Measurements from ENCODE around the gene UNC79. TPM values are rescaled to one million over a fixed set of nuclear protein-coding genes. Genes with fewer than 3 reads are reported as not detected.

Gene UNC79
- total RNA-seq, 2 donors from 2014 or later, result 0.78 to 3.3 TPM

DNA sequence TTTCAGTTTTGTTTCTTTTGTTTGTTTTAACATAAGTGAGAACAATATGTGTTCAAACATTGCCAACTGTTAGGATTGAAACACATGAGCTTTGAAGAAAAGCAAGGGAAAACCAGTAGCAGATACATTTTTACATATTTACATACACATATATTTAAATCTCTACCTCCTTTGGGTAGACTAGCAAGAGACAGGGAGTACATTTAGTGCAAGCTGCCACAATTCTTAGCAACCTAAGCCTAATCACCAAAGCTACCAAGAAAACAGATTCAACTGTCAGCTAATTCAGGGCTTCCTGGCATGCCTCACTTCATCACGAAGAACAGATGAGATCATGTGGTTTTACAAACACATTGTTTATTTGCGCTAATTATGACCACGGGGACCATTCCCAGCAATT is 214.5 kb downstream of the UNC79 start:
- no peaks in the 10 kb centered on the region for H3K4me1 ChIP-seq
- no peak overlapping the region for H3K4me3 ChIP-seq
- no peaks in the 10 kb centered on the region for H3K27me3 ChIP-seq
- H3K36me3 ChIP-seq (replicated peaks in 1 of 2; ENCODE audit: insufficient read depth in 1 of 2, low read depth in 2 of 2), result no peaks in the 10 kb centered on the region
- no peak for DNase-seq
- TF ChIP-seq POLR2A (IDR thresholded peaks at IDR 0.05), result no peak
- no peak for TF ChIP-seq CTCF (IDR thresholded peaks at IDR 0.05)
- no peak for ATAC-seq
- intact Hi-C loops (cut with DNase I), result no loop called here
- no peaks in the 10 kb centered on the region for H3K9me3 ChIP-seq
- H3K27ac ChIP-seq, result no peak overlapping the region
- WGBS, 2 donors, result 61 to 81% methylated on average over 3 of the region's 3 CpGs

- H3K36me3 ChIP-seq (replicated peaks in 1 of 2; ENCODE audit: insufficient read depth in 1 of 2, low read depth in 2 of 2), result no peaks in the 10 kb centered on the region
- WGBS, 2 donors, result 77% methylated on average over 5 of the region's 5 CpGs
- no peak overlapping the region for H3K27ac ChIP-seq
- DNase-seq (no peak), ATAC-seq (no peak)
- H3K9me3 ChIP-seq, result no peaks in the 10 kb centered on the region
- no peaks in the 10 kb centered on the region for H3K27me3 ChIP-seq
- no peaks in the 10 kb centered on the region for H3K4me1 ChIP-seq
- intact Hi-C loops (cut with DNase I), result no loop called here
- no peak overlapping the region for H3K4me3 ChIP-seq
- TF ChIP-seq POLR2A (IDR thresholded peaks at IDR 0.05) (no peak), CTCF (IDR thresholded peaks at IDR 0.05) (no peak)
These were observed 217.9 kb downstream of the UNC79 start for GRCh38 chr14:93648440-93649168.

- no peak for TF ChIP-seq CTCF (IDR thresholded peaks at IDR 0.05)
- Histone ChIP-seq H3K4me3 (no peak overlapping the region), H3K9me3 (no peaks in the 10 kb centered on the region), H3K4me1 (no peaks in the 10 kb centered on the region), H3K36me3 (replicated peaks in 1 of 2; ENCODE audit: insufficient read depth in 1 of 2, low read depth in 2 of 2) (no peaks in the 10 kb centered on the region), H3K27me3 (no peaks in the 10 kb centered on the region), H3K27ac (no peak overlapping the region)
- ATAC-seq (no peak), DNase-seq (no peak)
- intact Hi-C loops (cut with DNase I), result loop anchor here (10.0 kb wide), 1 partner anchor 240 kb away; no protein-coding TSS in a partner anchor
- WGBS, 2 donors, result 84 to 86% methylated on average over 5 of the region's 5 CpGs
These were observed 223.9 kb downstream of the UNC79 start for GRCh38 chr14:93654599-93654998.

DNA sequence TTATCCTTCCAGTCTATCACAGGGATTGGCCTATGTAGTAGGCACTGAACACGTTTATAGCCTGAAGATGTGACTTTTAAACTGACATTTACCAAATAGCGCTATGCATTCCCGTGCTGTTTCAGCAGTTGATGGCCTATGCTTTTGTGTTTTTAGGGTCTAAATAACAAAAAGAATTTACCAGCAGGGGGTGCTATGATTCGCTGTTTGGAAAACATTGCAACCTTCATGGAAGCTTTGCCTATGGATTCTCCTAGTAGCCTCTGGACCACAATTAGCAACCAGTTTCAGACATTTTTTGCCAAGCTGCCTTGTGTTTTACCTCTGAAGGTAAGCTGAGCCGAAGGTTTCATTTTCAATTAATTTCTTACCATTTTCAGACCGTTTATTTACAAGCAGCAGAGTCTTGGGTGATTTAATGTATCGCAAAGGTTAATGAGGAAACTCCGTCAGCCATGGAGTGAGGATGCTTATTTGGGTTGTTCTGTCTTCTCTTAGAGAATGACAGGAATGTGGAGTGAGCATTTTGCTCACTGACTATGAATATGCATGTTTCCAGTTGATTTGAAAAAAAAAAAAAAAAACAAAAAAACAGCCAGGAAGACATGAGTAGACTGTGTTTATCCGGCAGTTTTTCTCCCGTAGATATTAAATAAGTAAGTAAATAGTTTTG is 224.5 kb downstream of the UNC79 start:
- no peak overlapping the region for H3K27ac ChIP-seq
- peak in 3 of 4 donors; percentile 5 to 20 (median 15) for DNase-seq
- ATAC-seq, result no peak
- H3K4me1 ChIP-seq, result no peaks in the 10 kb centered on the region
- no peaks in the 10 kb centered on the region for H3K27me3 ChIP-seq
- whole genome bisulfite sequencing, 2 donors, result 52 to 53% methylated on average over 10 of the region's 10 CpGs
- no peak overlapping the region for H3K4me3 ChIP-seq
- no peaks in the 10 kb centered on the region for H3K9me3 ChIP-seq
- no peak for TF ChIP-seq POLR2A (IDR thresholded peaks at IDR 0.05)
- TF ChIP-seq CTCF (IDR thresholded peaks at IDR 0.05), result peak in 6 of 7 experiments; percentile 30 to 59 (median 46)
- intact Hi-C loops (cut with DNase I), result loop anchor here (10.0 kb wide), 1 partner anchor 240 kb away; no protein-coding TSS in a partner anchor
- no peaks in the 10 kb centered on the region for H3K36me3 ChIP-seq (replicated peaks in 1 of 2; ENCODE audit: insufficient read depth in 1 of 2, low read depth in 2 of 2)
